Stimulated activated CD4-positive, alpha-beta T cell treated with anti-CD3 and anti-CD28 coated beads, TNF-alpha, amount 100 ng/mL, for 1 hour (primary cell): ENCODE data around the gene RUFY2.

Experiments
- DNase-seq, 3 donors: peaks; one replicate each; pipeline ENCODE4 v3.0.0-alpha.2; 2020; ENCODE audit warnings: low read depth in 3 of 3, low spot score in 1 of 3

RUFY2 gene

GRCh38 chr10:68364101-68364886, 42.8 kb downstream of the RUFY2 start:
- no peak for DNase-seq

GRCh38 chr10:68362590-68362989, 44.5 kb downstream of the RUFY2 start:
- no peak for DNase-seq

GRCh38 chr10:68359189-68359588, 47.9 kb downstream of the RUFY2 start:
- DNase-seq, result no peak

- DNase-seq, result no peak
Measured at GRCh38 chr10:68353537-68353936, 53.5 kb downstream of the RUFY2 start.

GRCh38 chr10:68348265-68348741, 58.8 kb downstream of the RUFY2 start:
- peak in 2 of 3 donors; percentile 7 to 15 for DNase-seq

GRCh38 chr10:68346774-68347173, 60.3 kb downstream of the RUFY2 start:
- DNase-seq, result no peak

GRCh38 chr10:68345621-68346020, 61.5 kb downstream of the RUFY2 start:
- no peak for DNase-seq

- no peak for DNase-seq
Measured at GRCh38 chr10:68342909-68343516, 64.1 kb downstream of the RUFY2 start.

GRCh38 chr10:68340358-68341080, 66.6 kb downstream of the RUFY2 start:
- no peak for DNase-seq

GRCh38 chr10:68336754-68337351, 70.2 kb downstream of the RUFY2 start:
- no peak for DNase-seq

GRCh38 chr10:68334672-68335467, 72.2 kb downstream of the RUFY2 start:
- no peak for DNase-seq

- DNase-seq, result no peak
Measured at GRCh38 chr10:68333440-68334431, 73.3 kb downstream of the RUFY2 start.

- DNase-seq, result no peak
Measured at GRCh38 chr10:68333058-68333395, 74.0 kb downstream of the RUFY2 start.

- DNase-seq, result peak in 2 of 3 donors; percentile 24 to 44
Measured at GRCh38 chr10:68332259-68333057, 74.6 kb downstream of the RUFY2 start, which contains the start of gene PBLD. TSS of gene PBLD (minus strand) at chr10:68332928. CDS start at chr10:68306844, 26,084 bp downstream.

GRCh38 chr10:68331455-68332258, 75.4 kb downstream of the RUFY2 start, which contains the start of gene HNRNPH3:
TSS of gene HNRNPH3 (plus strand) at chr10:68332064. CDS start at chr10:68337222, 5,158 bp downstream.
- DNase-seq, result peak; percentile 95 to 99 (median 97)

GRCh38 chr10:68330852-68331454, 76.1 kb downstream of the RUFY2 start:
- peak in 2 of 3 donors; percentile 3 to 9 for DNase-seq

GRCh38 chr10:68329506-68329861, 77.6 kb downstream of the RUFY2 start:
- DNase-seq, result no peak
